ENCODE measurements around the gene MYO1E. TPM values are rescaled to one million over a fixed set of nuclear protein-coding genes. Genes with fewer than 3 reads are reported as not detected.
"Not testable (repeated sequence)": the region's sequence is repeated elsewhere in the genome, so short reads cannot be mapped to it uniquely, and the experiment has no call there.

Gene MYO1E
- total RNA-seq, 1 experiment from 2014 or later: 122 TPM

- Histone ChIP-seq H3K36me3 (peaks cover 90% of the 10 kb centered on the region), H3K9me3 (replicated peaks) (no peaks in the 10 kb centered on the region), H3K27ac (no peak overlapping the region), H3K4me1 (replicated peaks) (no peaks in the 10 kb centered on the region), H3K27me3 (replicated peaks) (no peaks in the 10 kb centered on the region), H3K4me3 (no peak overlapping the region)
- no peak for DNase-seq (ENCODE audit: low read depth in 1 of 2, low spot score in 2 of 2)
Measured at GRCh38 chr15:59137566-59137965, 235.1 kb downstream of the MYO1E start.

- Histone ChIP-seq H3K4me1 (replicated peaks) (no peaks in the 10 kb centered on the region), H3K27ac (no peak overlapping the region), H3K36me3 (peaks cover 99% of the 10 kb centered on the region), H3K9me3 (replicated peaks) (peaks cover 13% of the 10 kb centered on the region), H3K4me3 (no peak overlapping the region), H3K27me3 (replicated peaks) (no peaks in the 10 kb centered on the region)
- no peak for DNase-seq (ENCODE audit: low read depth in 1 of 2, low spot score in 2 of 2)
Measured at GRCh38 chr15:59133929-59134427, 238.7 kb downstream of the MYO1E start.

GRCh38 chr15:59131969-59132562 is 240.6 kb downstream of the MYO1E start:
- Histone ChIP-seq H3K27me3 (replicated peaks) (no peaks in the 10 kb centered on the region), H3K36me3 (peaks cover 100% of the 10 kb centered on the region), H3K4me3 (no peak overlapping the region), H3K27ac (no peak overlapping the region), H3K4me1 (replicated peaks) (no peaks in the 10 kb centered on the region), H3K9me3 (replicated peaks) (peaks cover 16% of the 10 kb centered on the region)
- DNase-seq (ENCODE audit: low read depth in 1 of 2, low spot score in 2 of 2): no peak

GRCh38 chr15:59131456-59131855 is 241.2 kb downstream of the MYO1E start:
- no peak for DNase-seq (ENCODE audit: low read depth in 1 of 2, low spot score in 2 of 2)
- Histone ChIP-seq H3K4me3 (no peak overlapping the region), H3K27ac (no peak overlapping the region), H3K27me3 (replicated peaks) (no peaks in the 10 kb centered on the region), H3K9me3 (replicated peaks) (peaks cover 16% of the 10 kb centered on the region), H3K4me1 (replicated peaks) (no peaks in the 10 kb centered on the region), H3K36me3 (peaks cover 100% of the 10 kb centered on the region)

GRCh38 chr15:59127255-59127654 is 245.4 kb downstream of the MYO1E start:
- Histone ChIP-seq H3K36me3 (peaks cover 100% of the 10 kb centered on the region), H3K9me3 (replicated peaks) (peaks cover 16% of the 10 kb centered on the region)
- H3K27me3 ChIP-seq (replicated peaks); H3K4me3 ChIP-seq; H3K27ac ChIP-seq; DNase-seq (ENCODE audit: low read depth in 1 of 2, low spot score in 2 of 2); H3K4me1 ChIP-seq (replicated peaks): not testable (repeated sequence)

- not testable (repeated sequence) for H3K4me3 ChIP-seq; H3K27ac ChIP-seq; H3K4me1 ChIP-seq (replicated peaks); H3K27me3 ChIP-seq (replicated peaks); DNase-seq (ENCODE audit: low read depth in 1 of 2, low spot score in 2 of 2)
- Histone ChIP-seq H3K9me3 (replicated peaks) (peaks cover 16% of the 10 kb centered on the region), H3K36me3 (peaks cover 94% of the 10 kb centered on the region)
Measured at GRCh38 chr15:59125683-59126082, 247.0 kb downstream of the MYO1E start.

GRCh38 chr15:59124261-59124660 is 248.4 kb downstream of the MYO1E start:
- Histone ChIP-seq H3K36me3 (peaks cover 94% of the 10 kb centered on the region), H3K4me1 (replicated peaks) (no peaks in the 10 kb centered on the region), H3K27ac (no peak overlapping the region), H3K4me3 (no peak overlapping the region), H3K27me3 (replicated peaks) (no peaks in the 10 kb centered on the region), H3K9me3 (replicated peaks) (0 out of 2 replicates have a peak, but pooled peaks cover 5% of the 10 kb centered on the region)
- DNase-seq (ENCODE audit: low read depth in 1 of 2, low spot score in 2 of 2): no peak

GRCh38 chr15:59120937-59121336 is 251.7 kb downstream of the MYO1E start:
- DNase-seq (ENCODE audit: low read depth in 1 of 2, low spot score in 2 of 2): no peak
- H3K27ac ChIP-seq: no peak overlapping the region
- no peaks in the 10 kb centered on the region for H3K27me3 ChIP-seq (replicated peaks)
- H3K4me3 ChIP-seq: no peak overlapping the region
- no peaks in the 10 kb centered on the region for H3K4me1 ChIP-seq (replicated peaks)
- H3K36me3 ChIP-seq: peaks cover 94% of the 10 kb centered on the region
- H3K9me3 ChIP-seq (replicated peaks): no peaks in the 10 kb centered on the region

GRCh38 chr15:59119625-59120024 is 253.0 kb downstream of the MYO1E start:
- no peak for DNase-seq (ENCODE audit: low read depth in 1 of 2, low spot score in 2 of 2)
- Histone ChIP-seq H3K9me3 (replicated peaks) (no peaks in the 10 kb centered on the region), H3K4me1 (replicated peaks) (no peaks in the 10 kb centered on the region), H3K27me3 (replicated peaks) (no peaks in the 10 kb centered on the region), H3K4me3 (no peak overlapping the region), H3K36me3 (peaks cover 93% of the 10 kb centered on the region), H3K27ac (no peak overlapping the region)

- no peaks in the 10 kb centered on the region for H3K9me3 ChIP-seq (replicated peaks)
- H3K4me1 ChIP-seq (replicated peaks): no peaks in the 10 kb centered on the region
- no peak overlapping the region for H3K4me3 ChIP-seq
- peaks cover 97% of the 10 kb centered on the region for H3K36me3 ChIP-seq
- H3K27ac ChIP-seq: no peak overlapping the region
- no peaks in the 10 kb centered on the region for H3K27me3 ChIP-seq (replicated peaks)
- no peak for DNase-seq (ENCODE audit: low read depth in 1 of 2, low spot score in 2 of 2)
Measured at GRCh38 chr15:59116771-59117170, 255.9 kb downstream of the MYO1E start.

- no peaks in the 10 kb centered on the region for H3K9me3 ChIP-seq (replicated peaks)
- DNase-seq (ENCODE audit: low read depth in 1 of 2, low spot score in 2 of 2): no peak
- no peak overlapping the region for H3K27ac ChIP-seq
- H3K4me1 ChIP-seq (replicated peaks): no peaks in the 10 kb centered on the region
- no peaks in the 10 kb centered on the region for H3K27me3 ChIP-seq (replicated peaks)
- H3K36me3 ChIP-seq: peaks cover 97% of the 10 kb centered on the region
- H3K4me3 ChIP-seq: no peak overlapping the region
Measured at GRCh38 chr15:59116141-59116540, 256.5 kb downstream of the MYO1E start.

GRCh38 chr15:59115047-59115446 is 257.6 kb downstream of the MYO1E start:
- no peaks in the 10 kb centered on the region for H3K27me3 ChIP-seq (replicated peaks)
- peaks cover 97% of the 10 kb centered on the region for H3K36me3 ChIP-seq
- H3K4me3 ChIP-seq: no peak overlapping the region
- no peak for DNase-seq (ENCODE audit: low read depth in 1 of 2, low spot score in 2 of 2)
- no peaks in the 10 kb centered on the region for H3K9me3 ChIP-seq (replicated peaks)
- H3K4me1 ChIP-seq (replicated peaks): no peaks in the 10 kb centered on the region
- no peak overlapping the region for H3K27ac ChIP-seq

GRCh38 chr15:59111251-59111650 is 261.4 kb downstream of the MYO1E start:
- H3K4me1 ChIP-seq (replicated peaks): peaks cover 4% of the 10 kb centered on the region; the same call in 1 of the 2 replicates
- H3K27ac ChIP-seq: no peak overlapping the region
- DNase-seq (ENCODE audit: low read depth in 1 of 2, low spot score in 2 of 2): no peak
- peaks cover 92% of the 10 kb centered on the region for H3K36me3 ChIP-seq
- H3K4me3 ChIP-seq: no peak overlapping the region
- H3K9me3 ChIP-seq (replicated peaks): no peaks in the 10 kb centered on the region
- H3K27me3 ChIP-seq (replicated peaks): no peaks in the 10 kb centered on the region

- Histone ChIP-seq H3K9me3 (replicated peaks) (no peaks in the 10 kb centered on the region), H3K27ac (peak overlapping the region; percentile 97), H3K4me3 (peak overlapping the region; percentile 84), H3K27me3 (replicated peaks) (no peaks in the 10 kb centered on the region), H3K4me1 (replicated peaks) (peaks cover 10% of the 10 kb centered on the region), H3K36me3 (peaks cover 45% of the 10 kb centered on the region)
- no peak for DNase-seq (ENCODE audit: low read depth in 1 of 2, low spot score in 2 of 2)
Measured at GRCh38 chr15:59105854-59106253, 266.8 kb downstream of the MYO1E start.
